GM12878 (cell line): ENCODE results near the gene ATAD2B. TPM values are rescaled to one million over a fixed set of nuclear protein-coding genes. Genes with fewer than 3 reads are reported as not detected.

Source experiments
- ATAC-seq: fragments of 200-7000 bp; cut with Tn5 transposase; 3 replicates; pipeline ENCODE4 v1.9.1; 2020; ENCODE audit warnings: mild to moderate bottlenecking, moderate library complexity
- BruUV-seq: library from RNA; stranded (reverse); fragments of 400-500 nt; replicated peaks from 2 replicates; lab custom pipeline; 2021; lab: Mats Ljungman, UMichigan
- CTCF ChIA-PET: fragments of 300-600 bp; sonication (Branson Sonifier 250); formaldehyde crosslinking; extraction: SDS; loops from one replicate; lab custom pipeline; 2021; ENCODE audit warnings: inconsistent platforms; lab: Yijun Ruan, JAX
- POLR2A ChIA-PET: fragments of 350-600 bp; formaldehyde crosslinking; extraction: SDS; loops from one replicate; lab custom pipeline; 2021; ENCODE audit warnings: inconsistent platforms; lab: Charles Lee
- RAD21 ChIA-PET: fragments of 300-600 bp; sonication (Branson Sonifier 250); formaldehyde crosslinking; loops from one replicate; lab custom pipeline; 2023; ENCODE audit warnings: antibody characterized with exemption; ENCODE audit not compliant: unreplicated experiment; lab: Charles Lee
- SMC1A ChIA-PET: fragments of 300-600 bp; sonication (Branson Sonifier 250); formaldehyde crosslinking; loops from one replicate; lab custom pipeline; 2023; ENCODE audit not compliant: unreplicated experiment, uncharacterized antibody; lab: Charles Lee
- DNase-seq: peaks from one replicate; pipeline ENCODE4 v3.0.0-alpha.2; 2011; ENCODE audit warnings: low read depth, low spot score
- FAIRE-seq: peaks from 3 replicates; lab custom pipeline; 2011; peaks lifted over from hg19 to GRCh38; lab: Jason Lieb, UNC
- H2AFZ ChIP-seq: 2 replicates; pipeline ENCODE4 v1.6.0; 2011; ENCODE audit warnings: low read depth, low read length, control low read depth; ENCODE audit not compliant: control insufficient read depth
- H3K27ac ChIP-seq: 2 replicates; pipeline ENCODE4 v1.5.1; 2011; ENCODE audit warnings: control low read depth; ENCODE audit not compliant: control insufficient read depth, insufficient read depth
- H3K27me3 ChIP-seq, 2 experiments: replicated peaks in 1 of 2; 2 replicates each; pipeline versions ENCODE4 v1.6.0 to v1.6.1; 2011; ENCODE audit warnings: low read length in 1 of 2; ENCODE audit not compliant: control insufficient read depth in 2 of 2, insufficient read depth in 2 of 2
- H3K36me3 ChIP-seq, 2 experiments: 2 replicates each; pipeline ENCODE4 v1.5.1; 2011; ENCODE audit warnings: low read length in 1 of 2; ENCODE audit not compliant: control insufficient read depth in 2 of 2, insufficient read depth in 2 of 2
- H3K4me1 ChIP-seq: 2 replicates; pipeline ENCODE4 v1.6.1; 2011; ENCODE audit warnings: mild to moderate bottlenecking, low read length, moderate library complexity, mixed read lengths; ENCODE audit not compliant: control insufficient read depth, insufficient read depth
- H3K4me2 ChIP-seq: 2 replicates; pipeline ENCODE4 v1.6.0; 2011; ENCODE audit warnings: control low read depth; ENCODE audit not compliant: control insufficient read depth, insufficient read depth
- H3K4me3 ChIP-seq: fragments of 200-600 bp; sonication (generic); 2 replicates; pipeline ENCODE4 v1.5.1; 2016
- H3K79me2 ChIP-seq: 2 replicates; pipeline ENCODE4 v1.6.0; 2011; ENCODE audit warnings: low read length; ENCODE audit not compliant: control insufficient read depth, insufficient read depth
- H3K9ac ChIP-seq: 2 replicates; pipeline ENCODE4 v1.8.0; 2011; ENCODE audit warnings: low read length, control low read depth, mixed read lengths; ENCODE audit not compliant: control insufficient read depth, insufficient read depth
- H3K9me3 ChIP-seq: replicated peaks from 3 replicates; pipeline ENCODE4 v1.5.1; 2011; ENCODE audit warnings: mild to moderate bottlenecking, low read length; ENCODE audit not compliant: control insufficient read depth, insufficient read depth
- H4K20me1 ChIP-seq: 2 replicates; pipeline ENCODE4 v1.6.0; 2011; ENCODE audit not compliant: control insufficient read depth, insufficient read depth
- CEBPB ChIP-seq, 2 experiments: fragments of 150-350 bp in 1 of 2; IDR thresholded peaks; 2 replicates each; pipeline ENCODE4 v1.6.1; 2012 to 2014; ENCODE audit warnings: low read depth in 2 of 2, low read length in 2 of 2, borderline replicate concordance in 1 of 2, inconsistent platforms in 1 of 2
- ESRRA ChIP-seq: IDR thresholded peaks from 2 replicates; pipeline ENCODE4 v1.6.1; 2012; ENCODE audit warnings: mild to moderate bottlenecking, low read length, improper control_type of control experiment
- JUND ChIP-seq: IDR thresholded peaks from 2 replicates; pipeline ENCODE4 v1.6.1; 2012; ENCODE audit warnings: low read depth, mild to moderate bottlenecking, low read length, improper control_type of control experiment, moderate library complexity
- POLR2AphosphoS5 ChIP-seq: IDR thresholded peaks from 2 replicates; pipeline ENCODE4 v1.6.1; 2011; ENCODE audit warnings: mild to moderate bottlenecking, low read length, inconsistent platforms
- RAD51 ChIP-seq: fragments of 450-650 bp; IDR thresholded peaks from 2 replicates; pipeline ENCODE4 v1.6.1; 2016; ENCODE audit warnings: moderate library complexity, mild to moderate bottlenecking, inconsistent platforms
- RB1 ChIP-seq: fragments of 450-650 bp; formaldehyde crosslinking; IDR thresholded peaks from 2 replicates; pipeline ENCODE4 v1.6.1; 2017; ENCODE audit warnings: mild to moderate bottlenecking, borderline replicate concordance
- STAT3 ChIP-seq: IDR thresholded peaks from 2 replicates; pipeline ENCODE4 v1.6.1; 2011; ENCODE audit warnings: low read depth, low read length, improper control_type of control experiment
- TCF3 ChIP-seq: IDR thresholded peaks from 2 replicates; pipeline ENCODE4 v1.6.1; 2012; ENCODE audit warnings: low read depth, mild to moderate bottlenecking, low read length, borderline replicate concordance; ENCODE audit not compliant: insufficient read depth
- ZNF207 ChIP-seq: fragments of 450-650 bp; IDR thresholded peaks from 2 replicates; pipeline ENCODE4 v1.6.1; 2014; ENCODE audit warnings: antibody characterized with exemption, mild to moderate bottlenecking, borderline replicate concordance
- ZNF217 ChIP-seq: fragments of 450-650 bp; IDR thresholded peaks from 2 replicates; pipeline ENCODE4 v1.6.1; 2017; ENCODE audit warnings: antibody characterized with exemption, mild to moderate bottlenecking
- WGBS: methylation state at CpG from one replicate; pipeline ENCODE4 v1.1.6; 2016; ENCODE audit warnings: low lambda C conversion rate; ENCODE audit not compliant: insufficient replicate concordance, insufficient coverage; ENCODE audit errors: missing lambda C conversion rate; 5-methylcytosine and 5-hydroxymethylcytosine counted together
- in situ Hi-C: fragments of 300-500 bp; cut with MboI; formaldehyde crosslinking; loops from 9 replicates; pipeline ENCODE4 v1.14.3; 2018; ENCODE audit warnings: mixed read lengths
- intact Hi-C: fragments of 100-400 bp; cut with micrococcal nuclease; formaldehyde crosslinking; loops from one replicate; pipeline ENCODE4 v1.14.2; 2022; ENCODE audit not compliant: unreplicated experiment
- polyA plus RNA-seq, 11 experiments: library from polyadenylated mRNA; depleted of rRNA in 4 of 11; unstranded in 6 of 11; stranded (reverse) in 5 of 11; fragments of >200 nt; fragmentation: Nextera tagmentation in 4 of 11; fragmentation: Illumina TruSeq in 1 of 11; extraction: Ambion mirVana in 4 of 11; extraction: Trizol in 1 of 11; gene quantifications; 1 replicate in 1 of 11; 2 replicates in 10 of 11; pipeline versions ENCODE4 v1.2.1 to v1.2.3, GENCODE V29; 2011 to 2016; ENCODE audit warnings: inconsistent platforms in 2 of 11, missing spikeins in 2 of 11, low read depth in 1 of 11
- total RNA-seq, 4 experiments: library from RNA; depleted of rRNA in 3 of 4; stranded (reverse); fragments of >200 nt in 3 of 4; fragmentation: Illumina TruSeq in 1 of 4; extraction: Trizol in 1 of 4; gene quantifications; 2 replicates each; pipeline versions ENCODE4 v1.2.1 to v1.2.3, GENCODE V29; 2013 to 2021
- TF ChIP-seq, protein P1 (sequence below): fragments of 450-650 bp; IDR thresholded peaks from 2 replicates; pipeline ENCODE4 v1.6.1; 2016; ENCODE audit warnings: mild to moderate bottlenecking, moderate library complexity, borderline replicate concordance
- TF ChIP-seq, protein P2 (sequence below), 3 experiments: IDR thresholded peaks in 2 of 3; conservative IDR thresholded peaks in 1 of 3; 2 replicates each; pipeline ENCODE4 v1.5.1; 2011; ENCODE audit warnings: low read depth in 3 of 3, low read length in 3 of 3, mild to moderate bottlenecking in 3 of 3, control low read depth in 2 of 3, moderate library complexity in 2 of 3, inconsistent platforms in 1 of 3, mixed read lengths in 1 of 3; ENCODE audit not compliant: control insufficient read depth in 2 of 3, insufficient read depth in 1 of 3; ENCODE audit errors: extremely low read depth in 1 of 3
- TF ChIP-seq, protein P3 (sequence below): fragments of 450-650 bp; formaldehyde crosslinking; IDR thresholded peaks from 2 replicates; pipeline ENCODE4 v1.4.0; 2020; ENCODE audit warnings: mild to moderate bottlenecking, moderate library complexity

The ATAD2B gene
- total and polyA plus RNA-seq, 10 of the 15 experiments (the other 5 are each of a cell fraction or from before 2014, with no cell fraction given) = 3.6 to 29.9 (median 16.8) TPM

DNA sequence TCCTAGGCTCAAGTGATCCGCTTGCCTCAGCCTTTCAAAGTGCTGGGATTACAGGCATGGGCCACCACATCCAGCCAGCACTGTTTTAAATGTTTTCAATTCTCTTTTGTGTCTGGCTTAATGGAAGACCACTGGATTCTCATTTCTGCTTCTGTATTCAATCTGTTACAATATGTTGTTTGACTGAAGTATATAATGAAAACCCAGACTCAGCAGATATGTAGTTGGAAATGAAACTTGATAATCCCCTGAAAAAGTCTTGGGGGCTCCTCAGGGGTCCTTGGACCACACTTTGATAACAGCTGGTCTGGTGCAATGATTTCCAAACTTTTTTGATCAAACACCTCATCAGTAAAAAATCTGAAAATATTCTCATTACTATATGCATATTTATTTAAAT is 132.7 kb downstream of the ATAD2B start:
- DNase-seq (no peak), ATAC-seq (no peak), FAIRE-seq (no peak)
- in situ Hi-C loops (no loop called here), intact Hi-C loops (no loop called here)
- ChIA-PET RAD21 (no interaction called here), POLR2A (no interaction called here), SMC1A (interaction anchor here (0.5 kb wide), 1 partner anchor 134 kb away, joined by 3 read pairs; no protein-coding TSS in a partner anchor), CTCF (interaction anchor here (1.3 to 2.1 kb wide), 2 partner anchors 24 to 290 kb away, joined by 4 to 5 read pairs; partner anchors contain the start of gene TP53I3)
- H3K27ac ChIP-seq = no peak overlapping the region
- H3K4me3 ChIP-seq = no peak overlapping the region
- H3K27me3 ChIP-seq = no peaks in the 10 kb centered on the region
- H2AFZ ChIP-seq = no peak overlapping the region
- peaks cover 0 to 11% of the 10 kb centered on the region in 2 experiments; a peak in 2 of 4 replicates for H3K36me3 ChIP-seq
- WGBS = 100% methylated on average over 1 of the region's 1 CpG
- H3K9me3 ChIP-seq = no peaks in the 10 kb centered on the region
- H3K79me2 ChIP-seq = no peaks in the 10 kb centered on the region
- H3K4me1 ChIP-seq = no peaks in the 10 kb centered on the region
- H3K9ac ChIP-seq = no peak overlapping the region
- H3K4me2 ChIP-seq = no peak overlapping the region
- H4K20me1 ChIP-seq = no peaks in the 10 kb centered on the region
- BruUV-seq = no TSS peak
- no peak for TF ChIP-seq RAD51
- no peak for TF ChIP-seq ESRRA
- no peak for TF ChIP-seq TCF3
- TF ChIP-seq, protein P1, sequence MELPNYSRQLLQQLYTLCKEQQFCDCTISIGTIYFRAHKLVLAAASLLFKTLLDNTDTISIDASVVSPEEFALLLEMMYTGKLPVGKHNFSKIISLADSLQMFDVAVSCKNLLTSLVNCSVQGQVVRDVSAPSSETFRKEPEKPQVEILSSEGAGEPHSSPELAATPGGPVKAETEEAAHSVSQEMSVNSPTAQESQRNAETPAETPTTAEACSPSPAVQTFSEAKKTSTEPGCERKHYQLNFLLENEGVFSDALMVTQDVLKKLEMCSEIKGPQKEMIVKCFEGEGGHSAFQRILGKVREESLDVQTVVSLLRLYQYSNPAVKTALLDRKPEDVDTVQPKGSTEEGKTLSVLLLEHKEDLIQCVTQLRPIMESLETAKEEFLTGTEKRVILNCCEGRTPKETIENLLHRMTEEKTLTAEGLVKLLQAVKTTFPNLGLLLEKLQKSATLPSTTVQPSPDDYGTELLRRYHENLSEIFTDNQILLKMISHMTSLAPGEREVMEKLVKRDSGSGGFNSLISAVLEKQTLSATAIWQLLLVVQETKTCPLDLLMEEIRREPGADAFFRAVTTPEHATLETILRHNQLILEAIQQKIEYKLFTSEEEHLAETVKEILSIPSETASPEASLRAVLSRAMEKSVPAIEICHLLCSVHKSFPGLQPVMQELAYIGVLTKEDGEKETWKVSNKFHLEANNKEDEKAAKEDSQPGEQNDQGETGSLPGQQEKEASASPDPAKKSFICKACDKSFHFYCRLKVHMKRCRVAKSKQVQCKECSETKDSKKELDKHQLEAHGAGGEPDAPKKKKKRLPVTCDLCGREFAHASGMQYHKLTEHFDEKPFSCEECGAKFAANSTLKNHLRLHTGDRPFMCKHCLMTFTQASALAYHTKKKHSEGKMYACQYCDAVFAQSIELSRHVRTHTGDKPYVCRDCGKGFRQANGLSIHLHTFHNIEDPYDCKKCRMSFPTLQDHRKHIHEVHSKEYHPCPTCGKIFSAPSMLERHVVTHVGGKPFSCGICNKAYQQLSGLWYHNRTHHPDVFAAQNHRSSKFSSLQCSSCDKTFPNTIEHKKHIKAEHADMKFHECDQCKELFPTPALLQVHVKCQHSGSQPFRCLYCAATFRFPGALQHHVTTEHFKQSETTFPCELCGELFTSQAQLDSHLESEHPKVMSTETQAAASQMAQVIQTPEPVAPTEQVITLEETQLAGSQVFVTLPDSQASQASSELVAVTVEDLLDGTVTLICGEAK = no peak
- TF ChIP-seq, protein P2, sequence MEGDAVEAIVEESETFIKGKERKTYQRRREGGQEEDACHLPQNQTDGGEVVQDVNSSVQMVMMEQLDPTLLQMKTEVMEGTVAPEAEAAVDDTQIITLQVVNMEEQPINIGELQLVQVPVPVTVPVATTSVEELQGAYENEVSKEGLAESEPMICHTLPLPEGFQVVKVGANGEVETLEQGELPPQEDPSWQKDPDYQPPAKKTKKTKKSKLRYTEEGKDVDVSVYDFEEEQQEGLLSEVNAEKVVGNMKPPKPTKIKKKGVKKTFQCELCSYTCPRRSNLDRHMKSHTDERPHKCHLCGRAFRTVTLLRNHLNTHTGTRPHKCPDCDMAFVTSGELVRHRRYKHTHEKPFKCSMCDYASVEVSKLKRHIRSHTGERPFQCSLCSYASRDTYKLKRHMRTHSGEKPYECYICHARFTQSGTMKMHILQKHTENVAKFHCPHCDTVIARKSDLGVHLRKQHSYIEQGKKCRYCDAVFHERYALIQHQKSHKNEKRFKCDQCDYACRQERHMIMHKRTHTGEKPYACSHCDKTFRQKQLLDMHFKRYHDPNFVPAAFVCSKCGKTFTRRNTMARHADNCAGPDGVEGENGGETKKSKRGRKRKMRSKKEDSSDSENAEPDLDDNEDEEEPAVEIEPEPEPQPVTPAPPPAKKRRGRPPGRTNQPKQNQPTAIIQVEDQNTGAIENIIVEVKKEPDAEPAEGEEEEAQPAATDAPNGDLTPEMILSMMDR (IDR thresholded peaks at IDR 0.05 in 2 of 3, conservative IDR thresholded peaks at IDR 0.05 in 1 of 3; ENCODE audit: control insufficient read depth in 2 of 3, extremely low read depth in 1 of 3, insufficient read depth in 1 of 3, low read depth in 3 of 3, low read length in 3 of 3) = no peak
- TF ChIP-seq ZNF217 = no peak
- TF ChIP-seq JUND = no peak
- TF ChIP-seq ZNF207 = no peak
- TF ChIP-seq CEBPB (IDR thresholded peaks at IDR 0.05; ENCODE audit: borderline replicate concordance in 1 of 2, low read depth in 2 of 2, low read length in 2 of 2) = no peak
- no peak for TF ChIP-seq STAT3
- no peak for TF ChIP-seq RB1
- TF ChIP-seq, protein P3, sequence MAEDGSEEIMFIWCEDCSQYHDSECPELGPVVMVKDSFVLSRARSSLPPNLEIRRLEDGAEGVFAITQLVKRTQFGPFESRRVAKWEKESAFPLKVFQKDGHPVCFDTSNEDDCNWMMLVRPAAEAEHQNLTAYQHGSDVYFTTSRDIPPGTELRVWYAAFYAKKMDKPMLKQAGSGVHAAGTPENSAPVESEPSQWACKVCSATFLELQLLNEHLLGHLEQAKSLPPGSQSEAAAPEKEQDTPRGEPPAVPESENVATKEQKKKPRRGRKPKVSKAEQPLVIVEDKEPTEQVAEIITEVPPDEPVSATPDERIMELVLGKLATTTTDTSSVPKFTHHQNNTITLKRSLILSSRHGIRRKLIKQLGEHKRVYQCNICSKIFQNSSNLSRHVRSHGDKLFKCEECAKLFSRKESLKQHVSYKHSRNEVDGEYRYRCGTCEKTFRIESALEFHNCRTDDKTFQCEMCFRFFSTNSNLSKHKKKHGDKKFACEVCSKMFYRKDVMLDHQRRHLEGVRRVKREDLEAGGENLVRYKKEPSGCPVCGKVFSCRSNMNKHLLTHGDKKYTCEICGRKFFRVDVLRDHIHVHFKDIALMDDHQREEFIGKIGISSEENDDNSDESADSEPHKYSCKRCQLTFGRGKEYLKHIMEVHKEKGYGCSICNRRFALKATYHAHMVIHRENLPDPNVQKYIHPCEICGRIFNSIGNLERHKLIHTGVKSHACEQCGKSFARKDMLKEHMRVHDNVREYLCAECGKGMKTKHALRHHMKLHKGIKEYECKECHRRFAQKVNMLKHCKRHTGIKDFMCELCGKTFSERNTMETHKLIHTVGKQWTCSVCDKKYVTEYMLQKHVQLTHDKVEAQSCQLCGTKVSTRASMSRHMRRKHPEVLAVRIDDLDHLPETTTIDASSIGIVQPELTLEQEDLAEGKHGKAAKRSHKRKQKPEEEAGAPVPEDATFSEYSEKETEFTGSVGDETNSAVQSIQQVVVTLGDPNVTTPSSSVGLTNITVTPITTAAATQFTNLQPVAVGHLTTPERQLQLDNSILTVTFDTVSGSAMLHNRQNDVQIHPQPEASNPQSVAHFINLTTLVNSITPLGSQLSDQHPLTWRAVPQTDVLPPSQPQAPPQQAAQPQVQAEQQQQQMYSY (CRISPR knock-in tag) = no peak
- no peak for TF ChIP-seq POLR2AphosphoS5
